H1 (cell line): ENCODE measurements around the gene LCN9. TPM values are rescaled to one million over a fixed set of nuclear protein-coding genes. Genes with fewer than 3 reads are reported as not detected.

Experiments
- CTCF ChIA-PET: fragments of 300-600 bp; sonication (Branson Sonifier 250); formaldehyde crosslinking; loops from one replicate; lab custom pipeline; 2021; ENCODE audit not compliant: partially characterized antibody; lab: Charles Lee
- POLR2A ChIA-PET: fragments of 300-600 bp; sonication (Branson Sonifier 250); formaldehyde crosslinking; loops from one replicate; lab custom pipeline; 2021; ENCODE audit warnings: inconsistent platforms; ENCODE audit not compliant: partially characterized antibody; lab: Charles Lee
- DNase-seq, 2 experiments: peaks; one replicate each; pipeline versions ENCODE4 v3.0.0 to v3.0.0-alpha.2; 2010 to 2022; ENCODE audit warnings: low spot score in 2 of 2, low read depth in 1 of 2, mixed read lengths in 1 of 2
- FAIRE-seq: peaks from 2 replicates; lab custom pipeline; 2011; peaks lifted over from hg19 to GRCh38; lab: Jason Lieb, UNC
- H2AFZ ChIP-seq: 2 replicates; pipeline ENCODE4 v1.8.1; 2012; ENCODE audit warnings: low read length, inconsistent platforms
- H2AK5ac ChIP-seq: 2 replicates; pipeline ENCODE4 v1.6.1; 2013; ENCODE audit warnings: low read depth, low read length
- H2BK120ac ChIP-seq: replicated peaks from 2 replicates; pipeline ENCODE3; 2013; ENCODE audit warnings: low read depth, low read length, inconsistent platforms
- H2BK12ac ChIP-seq: 2 replicates; pipeline ENCODE4 v1.6.1; 2013; ENCODE audit warnings: low read depth, low read length
- H2BK15ac ChIP-seq: 2 replicates; pipeline ENCODE4 v1.6.1; 2013; ENCODE audit warnings: low read length
- H2BK20ac ChIP-seq: 2 replicates; pipeline ENCODE4 v1.6.1; 2013; ENCODE audit warnings: low read length
- H2BK5ac ChIP-seq: 2 replicates; pipeline ENCODE4 v1.6.1; 2013; ENCODE audit warnings: low read depth, low read length
- H3K14ac ChIP-seq: 2 replicates; pipeline ENCODE4 v1.6.1; 2013; ENCODE audit warnings: inconsistent platforms; ENCODE audit not compliant: insufficient read length
- H3K18ac ChIP-seq: 2 replicates; pipeline ENCODE4 v1.6.1; 2013; ENCODE audit warnings: low read length; ENCODE audit errors: extremely low read depth
- H3K23ac ChIP-seq: 2 replicates; pipeline ENCODE4 v1.6.1; 2013; ENCODE audit warnings: inconsistent platforms; ENCODE audit not compliant: insufficient read length
- H3K23me2 ChIP-seq: 2 replicates; pipeline ENCODE4 v1.6.1; 2013; ENCODE audit warnings: low read depth, low read length
- H3K27ac ChIP-seq: 2 replicates; pipeline ENCODE4 v1.6.1; 2011; ENCODE audit warnings: low read depth, low read length, inconsistent platforms
- H3K27me3 ChIP-seq, 4 experiments: replicated peaks in 1 of 4; 1 replicate in 1 of 4; 2 replicates in 3 of 4; pipeline versions ENCODE4 v1.6.1 to v1.8.1; 2011 to 2013; ENCODE audit warnings: low read length in 3 of 4, mild to moderate bottlenecking in 3 of 4, inconsistent platforms in 2 of 4, mixed read lengths in 2 of 4, moderate library complexity in 1 of 4; ENCODE audit not compliant: control insufficient read depth in 3 of 4, insufficient read depth in 3 of 4; ENCODE audit errors: extremely low read depth in 1 of 4
- H3K36me3 ChIP-seq, 4 experiments: 2 replicates each; pipeline versions ENCODE4 v1.6.1 to v1.8.1; 2011 to 2013; ENCODE audit warnings: mild to moderate bottlenecking in 4 of 4, low read length in 3 of 4, moderate library complexity in 2 of 4, control low read depth in 1 of 4, inconsistent platforms in 1 of 4; ENCODE audit not compliant: insufficient read depth in 4 of 4, control insufficient read depth in 2 of 4
- H3K4ac ChIP-seq: replicated peaks from 2 replicates; pipeline ENCODE3; 2013; ENCODE audit warnings: low read length, low read depth, mixed read lengths, inconsistent platforms; ENCODE audit not compliant: insufficient read length
- H3K4me1 ChIP-seq, 4 experiments: replicated peaks in 1 of 4; 1 replicate in 1 of 4; 2 replicates in 3 of 4; pipeline versions ENCODE4 v1.6.1 to v1.8.1; 2011 to 2013; ENCODE audit warnings: low read length in 3 of 4, inconsistent platforms in 2 of 4, mixed read lengths in 1 of 4; ENCODE audit not compliant: insufficient read depth in 4 of 4, control insufficient read depth in 3 of 4
- H3K4me2 ChIP-seq, 2 experiments: 2 replicates each; pipeline versions ENCODE4 v1.6.1 to v1.8.1; 2011 to 2013; ENCODE audit warnings: low read depth in 2 of 2, low read length in 2 of 2, control low read depth in 1 of 2, inconsistent platforms in 1 of 2, mild to moderate bottlenecking in 1 of 2; ENCODE audit not compliant: insufficient read depth in 1 of 2
- H3K4me3 ChIP-seq, 4 experiments: fragments of 200-600, 300-600 bp in 1 of 4; sonication (generic), shearing (Covaris generic), sonication (Bioruptor Twin) in 1 of 4; 2 replicates each; pipeline versions ENCODE4 v1.5.1 to v1.8.1; 2011 to 2016; ENCODE audit warnings: low read length in 4 of 4, low read depth in 3 of 4, control low read depth in 2 of 4, inconsistent platforms in 2 of 4, mild to moderate bottlenecking in 2 of 4, mixed read lengths in 1 of 4, moderate library complexity in 1 of 4; ENCODE audit not compliant: insufficient read depth in 2 of 4; ENCODE audit errors: extremely low read depth in 1 of 4
- H3K56ac ChIP-seq: replicated peaks from 2 replicates; pipeline ENCODE3; 2013; ENCODE audit warnings: low read depth, mild to moderate bottlenecking, mixed read lengths, low read length, inconsistent platforms; ENCODE audit not compliant: insufficient read length
- H3K79me1 ChIP-seq: 2 replicates; pipeline ENCODE4 v1.6.1; 2013; ENCODE audit warnings: low read depth, low read length, control low read depth
- H3K79me2 ChIP-seq, 2 experiments: 2 replicates each; pipeline versions ENCODE4 v1.6.1 to v1.8.1; 2012 to 2013; ENCODE audit warnings: low read length in 2 of 2, mild to moderate bottlenecking in 2 of 2, inconsistent platforms in 1 of 2; ENCODE audit not compliant: insufficient read depth in 2 of 2, control insufficient read depth in 1 of 2
- H3K9ac ChIP-seq, 4 experiments: replicated peaks in 1 of 4; 1 replicate in 1 of 4; 2 replicates in 3 of 4; pipeline versions ENCODE4 v1.6.1 to v1.8.1; 2011 to 2013; ENCODE audit warnings: low read depth in 3 of 4, low read length in 3 of 4, control low read depth in 2 of 4, mild to moderate bottlenecking in 2 of 4, moderate library complexity in 2 of 4, inconsistent platforms in 1 of 4; ENCODE audit errors: extremely low read depth in 1 of 4
- H3K9me3 ChIP-seq, 2 experiments: 2 replicates each; pipeline versions ENCODE4 v1.6.1 to v1.8.1; 2012 to 2013; ENCODE audit warnings: mild to moderate bottlenecking in 2 of 2, moderate library complexity in 2 of 2, control low read depth in 1 of 2, inconsistent platforms in 1 of 2, low read depth in 1 of 2, low read length in 1 of 2, mixed read lengths in 1 of 2; ENCODE audit not compliant: insufficient read depth in 2 of 2
- H4K20me1 ChIP-seq, 2 experiments: replicated peaks in 1 of 2; 2 replicates each; pipeline versions ENCODE3 to v1.8.1; 2011 to 2013; ENCODE audit warnings: inconsistent platforms in 2 of 2, low read length in 2 of 2, mild to moderate bottlenecking in 1 of 2; ENCODE audit not compliant: insufficient read depth in 2 of 2, control insufficient read depth in 1 of 2
- H4K5ac ChIP-seq: 2 replicates; pipeline ENCODE4 v1.6.1; 2013; ENCODE audit warnings: low read length, low read depth, mixed read lengths, inconsistent platforms; ENCODE audit not compliant: insufficient read length
- H4K8ac ChIP-seq: 2 replicates; pipeline ENCODE4 v1.8.0; 2013; ENCODE audit warnings: mild to moderate bottlenecking, moderate library complexity, low read length, inconsistent platforms; ENCODE audit not compliant: insufficient read depth; ENCODE audit errors: extremely low read depth
- H4K91ac ChIP-seq: replicated peaks from 2 replicates; pipeline ENCODE3; 2013; ENCODE audit warnings: low read length, mixed read lengths, inconsistent platforms; ENCODE audit not compliant: insufficient read length
- CREB1 ChIP-seq: IDR thresholded peaks from 2 replicates; pipeline ENCODE4 v1.6.1; 2012; ENCODE audit warnings: inconsistent platforms
- GABPA ChIP-seq: IDR thresholded peaks from 2 replicates; pipeline ENCODE4 v1.6.1; 2011; ENCODE audit warnings: mild to moderate bottlenecking, low read length, moderate library complexity, borderline replicate concordance; ENCODE audit not compliant: insufficient read depth
- RXRA ChIP-seq: IDR thresholded peaks from 2 replicates; pipeline ENCODE4 v1.6.1; 2011; ENCODE audit warnings: low read depth, mild to moderate bottlenecking, low read length, moderate library complexity; ENCODE audit not compliant: insufficient read depth
- TAF7 ChIP-seq: optimal IDR thresholded peaks from 2 replicates; pipeline ENCODE3; 2011; ENCODE audit warnings: low read depth, mild to moderate bottlenecking, inconsistent platforms, low read length, moderate library complexity, borderline replicate concordance
- WGBS, 2 experiments: shearing (Covaris generic) in 1 of 2; methylation state at CpG; one replicate each; pipeline versions ENCODE4 v1.1.6 to v1.1.7; 2013 to 2015; ENCODE audit warnings: low lambda C conversion rate in 2 of 2, mixed read lengths in 2 of 2, inconsistent platforms in 1 of 2, low coverage in 1 of 2, missing lambda C conversion rate in 1 of 2; ENCODE audit not compliant: insufficient replicate concordance in 2 of 2, insufficient coverage in 1 of 2, insufficient read length in 1 of 2; ENCODE audit errors: extremely low coverage in 1 of 2, missing lambda C conversion rate in 1 of 2; 5-methylcytosine and 5-hydroxymethylcytosine counted together
- polyA plus RNA-seq, 7 experiments: library from polyadenylated mRNA; depleted of rRNA in 3 of 7; stranded (reverse) in 5 of 7; unstranded in 2 of 7; fragments of >200 nt in 5 of 7; fragments of 200-250 nt in 2 of 7; gene quantifications; 1 replicate in 5 of 7; 2 replicates in 1 of 7; 4 replicates in 1 of 7; pipeline versions ENCODE4 v1.2.1 to v1.2.3, GENCODE V29; 2011 to 2013; ENCODE audit warnings: missing spikeins in 2 of 7, mixed read lengths in 2 of 7
- total RNA-seq: library from RNA; stranded (reverse); fragmentation: NEBNext Ultra II Directional; extraction: Animal tissue kit (Norgen Biotek cat#: 25700); gene quantifications from 2 replicates; pipeline ENCODE4 v1.2.1, GENCODE V29; 2021

The LCN9 gene
- total and polyA plus RNA-seq, 2 of the 8 experiments (the other 6 are each of a cell fraction or from before 2014, with no cell fraction given), result 2.3 to 3.1 TPM

GRCh38 chr9:135693265-135693664, 30.2 kb downstream of the LCN9 start:
- DNase-seq (no peak), FAIRE-seq (no peak)
- H3K9ac ChIP-seq, result no peak overlapping the region
- no peaks in the 10 kb centered on the region for H3K79me1 ChIP-seq
- H2BK120ac ChIP-seq, result no peak overlapping the region
- H3K4me2 ChIP-seq, result no peak overlapping the region
- ChIA-PET POLR2A (interaction anchor here (0.7 to 1.7 kb wide), 2 partner anchors 10 to 20 kb away, joined by 3 read pairs; no protein-coding TSS in a partner anchor), CTCF (interaction anchor here (0.7 to 6.6 kb wide), 12 partner anchors 9 to 104 kb away, joined by 3 to 32 read pairs (median 3); partner anchors contain the start of gene KCNT1)
- H2BK20ac ChIP-seq, result no peak overlapping the region
- H3K56ac ChIP-seq, result no peak overlapping the region
- no peak overlapping the region for H2AFZ ChIP-seq
- H4K20me1 ChIP-seq, result peaks cover 0 to 7% of the 10 kb centered on the region in 2 experiments
- H3K4ac ChIP-seq, result no peak overlapping the region
- H4K91ac ChIP-seq, result no peak overlapping the region
- H2BK12ac ChIP-seq, result no peak overlapping the region
- no peak overlapping the region for H3K23ac ChIP-seq
- H2AK5ac ChIP-seq, result no peak overlapping the region
- no peak overlapping the region; the same call in 1 of the 2 replicates for H4K8ac ChIP-seq
- no peaks in the 10 kb centered on the region for H3K36me3 ChIP-seq
- no peak overlapping the region for H2BK5ac ChIP-seq
- H3K4me1 ChIP-seq, result peaks cover 0 to 7% (median 0%) of the 10 kb centered on the region in 4 experiments; a peak in 2 of 7 replicates
- H3K23me2 ChIP-seq, result no peaks in the 10 kb centered on the region
- H3K79me2 ChIP-seq, result no peaks in the 10 kb centered on the region
- no peaks in the 10 kb centered on the region; a peak in 1 of 7 replicates for H3K27me3 ChIP-seq
- H4K5ac ChIP-seq, result no peak overlapping the region
- H3K9me3 ChIP-seq, result no peaks in the 10 kb centered on the region
- H3K27ac ChIP-seq, result no peak overlapping the region
- no peak overlapping the region for H2BK15ac ChIP-seq
- 93% methylated on average over 16 of the region's 16 CpGs; no CpG with 5 or more reads in 1 of the 2 experiments for WGBS, 2 experiments
- no peak overlapping the region for H3K18ac ChIP-seq
- no peak overlapping the region for H3K14ac ChIP-seq
- H3K4me3 ChIP-seq, result no peak overlapping the region
- TF ChIP-seq GABPA (no peak), RXRA (no peak), TAF7 (no peak), CREB1 (no peak)
